ENCODE data around the gene TMEM44.
"Not testable (repeated sequence)": the region's sequence is repeated elsewhere in the genome, so short reads cannot be mapped to it uniquely, and the experiment has no call there.

The TMEM44 gene

GRCh38 chr3:194554473-194555123, 78.6 kb downstream of the TMEM44 start:
- no peak for FAIRE-seq

GRCh38 chr3:194552327-194552949, 80.8 kb downstream of the TMEM44 start:
- FAIRE-seq, result no peak

GRCh38 chr3:194549853-194550252, 83.4 kb downstream of the TMEM44 start:
- no peak for FAIRE-seq

- no peak for FAIRE-seq
Measured at GRCh38 chr3:194548346-194549321, 84.6 kb downstream of the TMEM44 start.

GRCh38 chr3:194547042-194547441, 86.2 kb downstream of the TMEM44 start:
- no peak for FAIRE-seq

- not testable (repeated sequence) for FAIRE-seq
Measured at GRCh38 chr3:194545538-194545937, 87.7 kb downstream of the TMEM44 start.

- FAIRE-seq, result no peak
Measured at GRCh38 chr3:194543550-194543949, 89.7 kb downstream of the TMEM44 start.

- no peak for FAIRE-seq
Measured at GRCh38 chr3:194541483-194541882, 91.7 kb downstream of the TMEM44 start.

- FAIRE-seq, result no peak
Measured at GRCh38 chr3:194540274-194540905, 92.8 kb downstream of the TMEM44 start.

- no peak for FAIRE-seq
Measured at GRCh38 chr3:194539498-194539897, 93.7 kb downstream of the TMEM44 start.

GRCh38 chr3:194537732-194538247, 95.4 kb downstream of the TMEM44 start:
- FAIRE-seq, result no peak
